Upper lobe of right lung (tissue), 1 donor: ENCODE measurements around the gene CDC37L1. TPM values are rescaled to one million over a fixed set of nuclear protein-coding genes. Genes with fewer than 3 reads are reported as not detected.

ENCODE experiments used
- ATAC-seq: fragments of 200-7000 bp; cut with Tn5 transposase; one replicate; pipeline ENCODE4 v1.9.1; 2020; ENCODE audit warnings: mild to moderate bottlenecking, moderate library complexity
- DNase-seq: peaks from one replicate; pipeline ENCODE4 v3.0.0-alpha.2; 2020
- H3K27ac ChIP-seq: fragments of 200-600 bp; one replicate; pipeline ENCODE4 v1.8.0; 2022
- H3K27me3 ChIP-seq: fragments of 200-600 bp; one replicate; pipeline ENCODE4 v1.8.0; 2022; ENCODE audit warnings: mild to moderate bottlenecking
- H3K36me3 ChIP-seq: fragments of 200-600 bp; one replicate; pipeline ENCODE4 v1.8.0; 2022
- H3K4me1 ChIP-seq: fragments of 200-600 bp; one replicate; pipeline ENCODE4 v1.8.0; 2022
- H3K4me3 ChIP-seq: fragments of 200-600 bp; one replicate; pipeline ENCODE4 v1.8.0; 2022; ENCODE audit warnings: mild to moderate bottlenecking
- H3K9me3 ChIP-seq: fragments of 200-600 bp; one replicate; pipeline ENCODE4 v1.8.0; 2022
- intact Hi-C: fragments of 100-400 bp; cut with DNase I; formaldehyde crosslinking; loops from one replicate; pipeline ENCODE4 v1.11.0; 2022
- total RNA-seq: library from RNA; stranded (reverse); fragmentation: NEBNext Ultra II Directional; extraction: Animal tissue kit (Norgen Biotek cat#: 25700); gene quantifications from one replicate; pipeline ENCODE4 v1.2.1, GENCODE V29; 2021
- TF ChIP-seq, protein P1 (sequence below): fragments of 200-600 bp; IDR thresholded peaks from one replicate; pipeline ENCODE4 v1.8.0; 2022; ENCODE audit warnings: antibody characterized with exemption
- donor health status: DM: no; HTN: yes; CAD: no; lungs with severe emphysema.

CDC37L1 gene
- total RNA-seq, 1 donor from 2014 or later = 23.6 TPM

DNA sequence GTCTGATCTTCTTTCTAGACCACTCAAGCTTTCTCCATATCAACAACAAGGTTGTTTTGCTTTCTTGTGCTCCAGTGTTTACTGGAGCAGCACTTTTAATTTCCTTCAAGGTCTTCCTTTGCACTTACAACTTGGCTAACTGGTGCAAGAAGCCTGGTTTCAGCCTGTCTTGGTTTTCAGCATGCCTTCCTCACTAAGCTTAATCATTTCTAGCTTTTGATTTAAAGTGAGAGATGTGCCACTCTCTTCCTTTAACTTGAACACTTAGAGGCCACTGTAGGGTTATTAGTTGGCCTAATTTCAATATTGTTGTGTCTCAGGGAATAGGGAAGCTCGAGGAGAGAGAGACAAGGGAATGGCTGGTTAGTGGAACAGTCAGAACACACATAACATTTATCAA lies 48.2 kb downstream of the CDC37L1 start:
- no peaks in the 10 kb centered on the region for H3K9me3 ChIP-seq
- no peak for DNase-seq
- TF ChIP-seq, protein P1, sequence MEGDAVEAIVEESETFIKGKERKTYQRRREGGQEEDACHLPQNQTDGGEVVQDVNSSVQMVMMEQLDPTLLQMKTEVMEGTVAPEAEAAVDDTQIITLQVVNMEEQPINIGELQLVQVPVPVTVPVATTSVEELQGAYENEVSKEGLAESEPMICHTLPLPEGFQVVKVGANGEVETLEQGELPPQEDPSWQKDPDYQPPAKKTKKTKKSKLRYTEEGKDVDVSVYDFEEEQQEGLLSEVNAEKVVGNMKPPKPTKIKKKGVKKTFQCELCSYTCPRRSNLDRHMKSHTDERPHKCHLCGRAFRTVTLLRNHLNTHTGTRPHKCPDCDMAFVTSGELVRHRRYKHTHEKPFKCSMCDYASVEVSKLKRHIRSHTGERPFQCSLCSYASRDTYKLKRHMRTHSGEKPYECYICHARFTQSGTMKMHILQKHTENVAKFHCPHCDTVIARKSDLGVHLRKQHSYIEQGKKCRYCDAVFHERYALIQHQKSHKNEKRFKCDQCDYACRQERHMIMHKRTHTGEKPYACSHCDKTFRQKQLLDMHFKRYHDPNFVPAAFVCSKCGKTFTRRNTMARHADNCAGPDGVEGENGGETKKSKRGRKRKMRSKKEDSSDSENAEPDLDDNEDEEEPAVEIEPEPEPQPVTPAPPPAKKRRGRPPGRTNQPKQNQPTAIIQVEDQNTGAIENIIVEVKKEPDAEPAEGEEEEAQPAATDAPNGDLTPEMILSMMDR = no peak

DNA sequence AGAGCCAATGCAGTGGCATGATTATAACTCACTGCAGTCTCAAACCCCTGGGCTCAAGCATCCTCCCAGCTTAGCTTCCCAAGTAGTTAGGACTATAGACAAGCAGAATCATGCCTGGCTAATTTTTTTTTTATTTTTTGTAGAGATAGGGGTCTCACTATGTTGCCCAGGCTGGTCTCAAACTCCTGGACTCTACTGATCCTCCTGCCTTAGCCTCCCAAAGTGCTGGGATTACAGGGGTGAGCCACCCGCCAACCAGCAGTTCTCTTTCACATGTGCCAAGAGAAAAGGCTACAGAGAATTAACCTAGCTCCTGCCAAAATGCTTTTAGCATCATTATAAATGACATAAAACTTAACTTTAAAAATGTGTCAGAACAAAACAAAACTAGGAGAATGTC lies 53.5 kb downstream of the CDC37L1 start:
- H3K36me3 ChIP-seq = no peaks in the 10 kb centered on the region
- ATAC-seq = no peak
- TF ChIP-seq, protein P1 = no peak
- H3K4me1 ChIP-seq = no peaks in the 10 kb centered on the region
- H3K27ac ChIP-seq = no peak overlapping the region
- no peaks in the 10 kb centered on the region for H3K9me3 ChIP-seq
- DNase-seq = no peak
- no peaks in the 10 kb centered on the region for H3K27me3 ChIP-seq
- no peak overlapping the region for H3K4me3 ChIP-seq
- intact Hi-C loops = loop anchor here (10.0 kb wide), 1 partner anchor 48 kb away; no protein-coding TSS in a partner anchor

More for the DNA sequence above, 48.2 kb downstream of the CDC37L1 start:
- intact Hi-C loops = no loop called here
- peaks cover 4% of the 10 kb centered on the region for H3K36me3 ChIP-seq
- no peak overlapping the region for H3K4me3 ChIP-seq
- no peaks in the 10 kb centered on the region for H3K4me1 ChIP-seq
- no peaks in the 10 kb centered on the region for H3K27me3 ChIP-seq
- no peak for ATAC-seq
- H3K27ac ChIP-seq = no peak overlapping the region

DNA sequence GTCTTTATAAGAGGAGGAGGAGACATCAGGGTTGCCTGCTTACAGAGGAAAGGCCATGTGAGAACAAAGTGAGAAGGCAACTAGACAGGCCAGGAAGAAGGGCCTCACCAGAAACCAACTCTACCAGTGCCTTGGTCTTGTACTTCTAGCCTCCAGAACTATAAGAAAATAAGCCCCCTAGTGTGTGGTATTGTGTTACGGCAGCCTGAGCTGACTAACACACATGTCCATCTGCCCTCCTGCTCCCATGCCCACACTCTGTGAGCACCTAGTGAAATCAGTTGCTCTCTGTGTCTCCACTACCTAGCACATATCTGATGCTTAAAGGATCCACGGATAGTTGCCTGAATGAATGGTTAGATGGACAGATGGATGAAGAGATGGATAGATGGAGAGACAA lies 54.8 kb downstream of the CDC37L1 start:
- TF ChIP-seq, protein P1 = no peak
- Histone ChIP-seq H3K27ac (no peak overlapping the region), H3K9me3 (no peaks in the 10 kb centered on the region), H3K4me1 (peaks cover 8% of the 10 kb centered on the region), H3K36me3 (no peaks in the 10 kb centered on the region), H3K27me3 (no peaks in the 10 kb centered on the region), H3K4me3 (no peak overlapping the region)
- ATAC-seq = no peak
- no peak for DNase-seq
- intact Hi-C loops = loop anchor here (10.0 kb wide), 1 partner anchor 49 kb away; no protein-coding TSS in a partner anchor

DNA sequence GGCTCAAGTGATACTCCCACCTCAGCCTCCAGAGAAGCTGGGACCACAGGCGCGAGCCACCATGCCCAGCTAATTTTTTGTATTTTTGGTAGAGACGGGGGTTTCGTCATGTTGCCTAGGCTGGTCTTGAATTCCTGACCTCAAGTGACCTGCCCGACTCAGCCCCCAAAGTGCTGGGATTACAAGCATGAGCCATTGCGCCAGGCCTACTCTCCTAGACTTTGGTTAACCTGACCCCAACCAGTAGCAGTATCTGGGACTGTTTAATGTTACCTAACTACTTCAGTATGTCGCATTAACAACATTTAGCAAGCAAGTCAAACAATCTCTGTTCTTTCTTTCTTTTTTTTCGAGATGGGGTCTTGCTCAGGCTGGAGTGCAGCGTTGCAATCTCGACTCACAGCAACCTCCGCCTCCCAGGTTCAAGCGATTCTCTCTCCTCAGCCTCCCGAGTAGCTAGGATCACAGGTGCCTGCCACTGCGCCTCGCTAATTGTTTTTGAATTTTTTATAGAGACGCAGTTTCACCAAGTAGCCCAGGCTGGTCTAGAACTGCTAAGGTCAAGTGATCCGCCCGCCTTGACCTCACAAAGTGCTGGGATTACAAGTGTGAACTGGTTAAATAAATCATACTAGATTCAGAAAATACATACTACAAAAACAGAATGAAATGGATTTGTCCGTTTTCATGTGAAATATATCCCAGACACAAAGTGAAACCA lies 59.7 kb downstream of the CDC37L1 start:
- Histone ChIP-seq H3K9me3 (no peaks in the 10 kb centered on the region), H3K27ac (no peak overlapping the region), H3K4me1 (peaks cover 21% of the 10 kb centered on the region), H3K27me3 (no peaks in the 10 kb centered on the region), H3K4me3 (peak overlapping the region; percentile 72), H3K36me3 (no peaks in the 10 kb centered on the region)
- TF ChIP-seq, protein P1 = no peak
- intact Hi-C loops = loop anchor here (10.0 kb wide), 1 partner anchor 54 kb away; no protein-coding TSS in a partner anchor
- ATAC-seq = no peak
- no peak for DNase-seq

- intact Hi-C loops = loop anchor here (10.0 kb wide), 1 partner anchor 55 kb away; no protein-coding TSS in a partner anchor
- ATAC-seq = no peak
- TF ChIP-seq, protein P1 = no peak
- H3K9me3 ChIP-seq = no peaks in the 10 kb centered on the region
- H3K27me3 ChIP-seq = no peaks in the 10 kb centered on the region
- H3K4me1 ChIP-seq = peaks cover 21% of the 10 kb centered on the region
- H3K4me3 ChIP-seq = peak overlapping the region; percentile 72
- peak; percentile 65 for DNase-seq
- no peaks in the 10 kb centered on the region for H3K36me3 ChIP-seq
- peak overlapping the region; percentile 88 for H3K27ac ChIP-seq
Measured at GRCh38 chr9:4739587-4740387, 60.4 kb downstream of the CDC37L1 start.
